Karpas-422 (cell line): Measurements from ENCODE around the gene WFDC12. TPM values are rescaled to one million over a fixed set of nuclear protein-coding genes. Genes with fewer than 3 reads are reported as not detected.

Experiments used
- DNase-seq: peaks from one replicate; pipeline ENCODE4 v3.0.0-alpha.2; 2015
- H2AFZ ChIP-seq: fragments of 200-600 bp; sonication (generic); 2 replicates; pipeline ENCODE4 v1.6.1; 2014; ENCODE audit warnings: antibody characterized with exemption, low read length, mixed read lengths
- H3K27ac ChIP-seq: fragments of 200-600 bp; sonication (generic); 2 replicates; pipeline ENCODE4 v1.5.1; 2014; ENCODE audit warnings: mild to moderate bottlenecking, low read length, moderate library complexity
- H3K27me3 ChIP-seq: fragments of 200-600 bp; sonication (generic); 2 replicates; pipeline ENCODE4 v1.6.1; 2014; ENCODE audit warnings: low read length, mixed read lengths
- H3K36me3 ChIP-seq: fragments of 200-600 bp; sonication (generic); 2 replicates; pipeline ENCODE4 v1.6.1; 2014; ENCODE audit warnings: low read length, mixed read lengths; ENCODE audit not compliant: insufficient read depth
- H3K4me1 ChIP-seq: fragments of 200-600 bp; sonication (generic); 2 replicates; pipeline ENCODE4 v1.6.1; 2014; ENCODE audit warnings: mild to moderate bottlenecking, low read length, mixed read lengths
- H3K4me2 ChIP-seq: fragments of 200-600 bp; sonication (generic); 2 replicates; pipeline ENCODE4 v1.6.1; 2014; ENCODE audit warnings: low read length, low read depth, mild to moderate bottlenecking; ENCODE audit not compliant: poor library complexity, severe bottlenecking
- H3K4me3 ChIP-seq: fragments of 200-600 bp; sonication (generic); 2 replicates; pipeline ENCODE4 v1.5.1; 2014; ENCODE audit warnings: mild to moderate bottlenecking, antibody characterized with exemption, low read length, mixed read lengths
- H3K79me2 ChIP-seq: fragments of 200-600 bp; sonication (generic); 2 replicates; pipeline ENCODE4 v1.6.1; 2014; ENCODE audit warnings: mild to moderate bottlenecking, low read length, mixed read lengths
- H3K9ac ChIP-seq: fragments of 200-600 bp; sonication (generic); 2 replicates; pipeline ENCODE4 v1.6.0; 2014; ENCODE audit warnings: low read length
- H3K9me2 ChIP-seq: fragments of 200-600 bp; sonication (generic), shearing (Covaris generic); replicated peaks from 2 replicates; pipeline ENCODE4 v1.6.0; 2014; ENCODE audit warnings: mild to moderate bottlenecking, low read length, moderate library complexity; ENCODE audit not compliant: insufficient read depth
- H3K9me3 ChIP-seq: fragments of 300-700, 200-600 bp; sonication (generic); 2 replicates; pipeline ENCODE4 v1.6.1; 2014; ENCODE audit warnings: low read length, mixed read lengths
- H4K20me1 ChIP-seq: fragments of 200-600 bp; sonication (generic); 2 replicates; pipeline ENCODE4 v1.6.1; 2014; ENCODE audit warnings: mild to moderate bottlenecking, antibody characterized with exemption, low read length, low read depth; ENCODE audit not compliant: insufficient read depth
- total RNA-seq: library from RNA; depleted of rRNA; stranded (reverse); fragments of >200 nt; shearing (Covaris generic); gene quantifications from 2 replicates; pipeline ENCODE4 v1.2.3, GENCODE V29; 2014; ENCODE audit warnings: low replicate concordance

The WFDC12 gene
- total RNA-seq, 1 experiment from 2014 or later: not detected

DNA sequence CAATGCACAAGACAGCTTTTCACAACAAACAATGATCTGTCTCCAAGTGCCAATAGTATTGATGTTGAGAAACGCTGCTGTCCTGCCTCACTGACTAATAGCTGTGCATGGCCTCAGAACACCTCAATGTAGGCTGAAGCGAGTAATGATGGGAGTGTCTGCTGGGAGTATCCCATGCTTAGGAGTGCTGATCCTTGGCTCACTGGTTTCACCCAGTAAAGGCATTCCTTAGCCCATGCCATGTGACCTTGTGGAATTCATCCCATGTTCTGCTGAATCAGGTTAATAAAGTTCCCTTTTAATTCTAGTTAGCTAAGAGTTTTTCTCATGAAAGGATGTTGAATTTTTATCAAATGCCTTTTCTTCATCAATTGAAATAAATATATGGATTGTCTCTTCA lies 3.8 kb upstream of the WFDC12 start:
- Histone ChIP-seq H3K27me3 (0 out of 2 replicates have a peak, but pooled peaks cover 2% of the 10 kb centered on the region), H3K4me3 (no peak overlapping the region), H3K36me3 (no peaks in the 10 kb centered on the region), H3K9me2 (no peaks in the 10 kb centered on the region), H3K79me2 (no peaks in the 10 kb centered on the region), H4K20me1 (no peaks in the 10 kb centered on the region), H3K9ac (no peak overlapping the region), H3K9me3 (no peaks in the 10 kb centered on the region), H3K4me2 (no peak overlapping the region), H2AFZ (no peak overlapping the region), H3K4me1 (no peaks in the 10 kb centered on the region), H3K27ac (no peak overlapping the region)
- no peak for DNase-seq

DNA sequence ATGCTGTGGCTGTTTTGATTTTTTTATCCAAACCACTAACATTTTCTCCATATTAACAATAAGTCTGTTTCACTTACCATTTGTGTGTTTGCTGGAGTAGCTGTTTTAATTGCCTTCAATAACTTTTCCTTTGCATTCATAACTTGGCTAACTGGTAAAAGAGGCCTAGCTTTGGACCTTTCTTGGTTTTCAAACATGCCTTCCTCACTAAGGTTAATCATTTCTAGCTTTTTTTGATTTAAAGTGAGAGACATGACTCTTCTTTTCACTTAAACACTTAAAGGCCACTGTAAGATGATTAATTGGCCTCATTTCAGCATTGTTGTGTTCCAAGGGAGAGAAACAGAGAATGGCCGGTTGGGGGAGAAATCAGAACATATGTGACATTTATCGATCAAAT lies 2.9 kb downstream of the WFDC12 start:
- no peak for DNase-seq
- Histone ChIP-seq H3K4me3 (no peak overlapping the region), H3K9ac (no peak overlapping the region), H3K4me1 (no peaks in the 10 kb centered on the region), H3K79me2 (no peaks in the 10 kb centered on the region), H3K9me2 (no peaks in the 10 kb centered on the region), H3K36me3 (no peaks in the 10 kb centered on the region), H3K27ac (no peak overlapping the region), H2AFZ (no peak overlapping the region), H3K9me3 (no peaks in the 10 kb centered on the region), H4K20me1 (no peaks in the 10 kb centered on the region), H3K4me2 (no peak overlapping the region), H3K27me3 (0 out of 2 replicates have a peak, but pooled peaks cover 2% of the 10 kb centered on the region)

DNA sequence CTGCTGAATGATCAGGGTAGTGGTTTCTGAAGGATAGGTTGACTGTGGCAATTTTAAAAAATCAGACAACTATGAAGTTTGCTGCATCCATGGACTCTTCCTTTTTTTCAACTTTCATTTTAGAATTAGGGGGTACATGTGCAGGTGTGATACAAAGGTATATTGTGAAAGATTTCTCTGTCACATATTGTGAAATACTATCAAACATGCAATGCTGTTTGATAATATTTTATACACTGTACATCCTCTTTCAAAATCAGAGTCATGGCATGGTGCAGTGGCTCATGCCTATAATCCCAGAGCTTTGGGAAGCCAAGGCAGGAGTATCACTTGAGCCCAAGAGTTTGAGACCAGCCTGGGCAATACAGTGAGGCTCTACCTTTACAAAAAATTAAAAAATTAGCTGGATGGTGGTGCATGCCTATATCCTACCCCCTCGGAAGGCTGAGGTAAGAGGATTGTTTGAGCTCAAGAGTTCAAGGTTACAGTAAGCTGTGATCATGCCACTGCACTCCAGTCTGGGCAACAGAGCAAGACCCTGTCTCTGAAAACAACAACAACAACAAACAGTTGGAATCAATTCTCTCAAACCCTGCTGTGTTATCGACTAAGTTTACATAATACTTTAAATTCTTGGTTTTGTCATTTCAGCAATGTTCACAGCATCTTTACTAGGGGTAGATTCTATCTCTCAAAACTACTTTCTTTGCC lies 4.6 kb downstream of the WFDC12 start:
- Histone ChIP-seq H3K36me3 (no peaks in the 10 kb centered on the region), H4K20me1 (no peaks in the 10 kb centered on the region), H3K4me2 (no peak overlapping the region), H3K27me3 (no peaks in the 10 kb centered on the region), H3K4me1 (peaks cover 4% of the 10 kb centered on the region), H3K9me3 (no peaks in the 10 kb centered on the region), H3K9me2 (no peaks in the 10 kb centered on the region), H3K4me3 (no peak overlapping the region), H3K9ac (no peak overlapping the region), H3K79me2 (no peaks in the 10 kb centered on the region), H3K27ac (no peak overlapping the region), H2AFZ (no peak overlapping the region)
- no peak for DNase-seq

DNA sequence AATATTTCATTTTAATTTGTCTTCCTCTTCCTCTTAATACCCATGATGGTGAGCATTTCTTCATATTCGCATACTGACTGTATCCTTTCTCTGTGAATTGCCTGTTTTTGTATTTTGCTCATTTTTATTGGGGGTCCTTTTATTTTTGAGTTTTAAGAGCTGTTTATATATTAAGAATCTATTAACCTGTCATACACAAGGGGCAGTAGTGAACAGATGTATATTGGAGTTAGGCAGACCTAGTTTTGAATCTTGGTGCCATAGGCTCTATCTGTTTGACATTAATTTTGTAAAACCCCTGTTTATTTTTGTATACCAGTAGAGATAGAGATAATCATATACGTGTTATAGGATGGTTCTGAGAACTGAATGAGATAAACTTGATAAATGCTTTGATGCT lies 6.2 kb downstream of the WFDC12 start:
- H3K36me3 ChIP-seq: no peaks in the 10 kb centered on the region
- no peaks in the 10 kb centered on the region for H3K79me2 ChIP-seq
- no peak overlapping the region for H3K4me3 ChIP-seq
- no peaks in the 10 kb centered on the region for H3K9me3 ChIP-seq
- H3K27me3 ChIP-seq: no peaks in the 10 kb centered on the region
- no peak overlapping the region for H3K4me2 ChIP-seq
- no peak overlapping the region for H3K27ac ChIP-seq
- H2AFZ ChIP-seq: no peak overlapping the region
- no peak for DNase-seq
- H4K20me1 ChIP-seq: no peaks in the 10 kb centered on the region
- no peak overlapping the region for H3K9ac ChIP-seq
- H3K9me2 ChIP-seq: no peaks in the 10 kb centered on the region
- peaks cover 4% of the 10 kb centered on the region for H3K4me1 ChIP-seq

DNA sequence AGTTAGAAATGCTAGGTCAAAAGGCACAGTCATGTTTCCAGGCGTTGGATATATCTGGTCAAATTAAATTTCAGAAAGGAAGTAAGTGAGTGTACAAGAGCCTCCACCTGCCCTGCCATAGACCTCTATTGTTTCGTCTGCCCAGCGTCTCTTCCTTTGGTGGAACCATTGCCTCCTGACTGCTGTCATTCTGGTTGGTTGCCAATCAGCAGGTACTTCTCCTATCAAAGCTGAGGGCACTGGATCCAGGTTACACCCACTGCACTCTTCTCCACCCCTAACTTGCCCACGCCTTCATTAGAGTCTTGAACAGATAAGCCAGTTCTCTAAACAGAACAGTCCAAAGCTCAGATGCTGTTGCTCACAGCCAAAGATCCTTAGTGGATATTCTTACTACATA lies 6.7 kb downstream of the WFDC12 start:
- no peak overlapping the region for H3K9ac ChIP-seq

DNA sequence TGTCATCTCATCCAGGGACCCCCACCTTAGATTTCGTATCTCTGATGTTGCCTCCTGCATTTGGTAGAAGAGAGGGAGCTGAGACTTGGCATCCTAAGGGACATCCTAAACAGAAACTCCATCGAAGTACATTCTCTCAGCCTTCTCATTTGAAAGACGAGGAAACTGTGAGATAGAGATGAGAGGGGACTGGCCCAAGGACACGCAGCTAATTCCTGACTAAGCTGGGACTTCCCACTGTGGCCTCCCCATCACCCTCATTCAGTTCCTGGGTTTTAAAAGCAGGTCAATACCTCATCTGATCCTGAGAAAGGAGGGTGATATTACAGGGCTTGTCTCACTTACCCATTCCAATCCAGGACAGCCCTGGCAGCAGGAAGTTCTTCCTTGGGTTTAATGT lies 8.4 kb downstream of the WFDC12 start:
- no peaks in the 10 kb centered on the region for H3K9me2 ChIP-seq
- no peaks in the 10 kb centered on the region for H3K79me2 ChIP-seq
- H2AFZ ChIP-seq: no peak overlapping the region
- no peak overlapping the region for H3K9ac ChIP-seq
- H4K20me1 ChIP-seq: no peaks in the 10 kb centered on the region
- no peaks in the 10 kb centered on the region for H3K36me3 ChIP-seq
- H3K9me3 ChIP-seq: no peaks in the 10 kb centered on the region
- no peak overlapping the region for H3K27ac ChIP-seq
- H3K4me3 ChIP-seq: no peak overlapping the region
- no peaks in the 10 kb centered on the region for H3K27me3 ChIP-seq
- H3K4me1 ChIP-seq: peaks cover 4% of the 10 kb centered on the region
- DNase-seq: no peak
- H3K4me2 ChIP-seq: no peak overlapping the region

More for the DNA sequence above, 6.7 kb downstream of the WFDC12 start:
- Histone ChIP-seq H3K36me3 (no peaks in the 10 kb centered on the region), H2AFZ (no peak overlapping the region), H4K20me1 (no peaks in the 10 kb centered on the region), H3K4me2 (no peak overlapping the region), H3K79me2 (no peaks in the 10 kb centered on the region), H3K27me3 (no peaks in the 10 kb centered on the region), H3K4me1 (peaks cover 4% of the 10 kb centered on the region), H3K9me2 (no peaks in the 10 kb centered on the region), H3K9me3 (no peaks in the 10 kb centered on the region), H3K27ac (no peak overlapping the region), H3K4me3 (no peak overlapping the region)
- DNase-seq: peak; percentile 55

DNA sequence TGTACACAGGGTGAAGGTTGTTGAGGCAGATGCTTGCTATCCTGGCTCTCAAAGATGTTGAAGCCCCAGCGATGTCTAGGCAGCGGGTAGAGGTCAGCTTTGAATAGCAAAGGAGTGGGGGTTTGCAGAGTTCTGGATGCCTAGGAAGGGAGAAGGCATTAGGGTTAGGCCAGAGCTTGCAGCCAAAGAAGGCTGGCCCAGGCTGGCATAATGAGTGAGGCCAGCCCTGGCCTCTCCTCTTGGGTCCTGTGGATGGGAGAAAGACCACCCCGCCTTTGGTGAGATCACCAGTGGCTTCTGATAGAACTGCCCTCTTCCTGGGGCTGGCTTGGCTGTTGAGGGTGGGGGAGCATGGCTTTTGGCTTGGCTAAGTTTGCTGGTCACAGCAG lies 8.9 kb downstream of the WFDC12 start:
- DNase-seq: no peak
- Histone ChIP-seq H4K20me1 (no peaks in the 10 kb centered on the region), H3K4me3 (no peak overlapping the region), H3K9ac (no peak overlapping the region), H3K27ac (no peak overlapping the region), H3K9me2 (no peaks in the 10 kb centered on the region), H3K27me3 (no peaks in the 10 kb centered on the region), H2AFZ (no peak overlapping the region), H3K9me3 (no peaks in the 10 kb centered on the region), H3K36me3 (no peaks in the 10 kb centered on the region), H3K4me1 (peaks cover 4% of the 10 kb centered on the region), H3K79me2 (no peaks in the 10 kb centered on the region), H3K4me2 (no peak overlapping the region)

DNA sequence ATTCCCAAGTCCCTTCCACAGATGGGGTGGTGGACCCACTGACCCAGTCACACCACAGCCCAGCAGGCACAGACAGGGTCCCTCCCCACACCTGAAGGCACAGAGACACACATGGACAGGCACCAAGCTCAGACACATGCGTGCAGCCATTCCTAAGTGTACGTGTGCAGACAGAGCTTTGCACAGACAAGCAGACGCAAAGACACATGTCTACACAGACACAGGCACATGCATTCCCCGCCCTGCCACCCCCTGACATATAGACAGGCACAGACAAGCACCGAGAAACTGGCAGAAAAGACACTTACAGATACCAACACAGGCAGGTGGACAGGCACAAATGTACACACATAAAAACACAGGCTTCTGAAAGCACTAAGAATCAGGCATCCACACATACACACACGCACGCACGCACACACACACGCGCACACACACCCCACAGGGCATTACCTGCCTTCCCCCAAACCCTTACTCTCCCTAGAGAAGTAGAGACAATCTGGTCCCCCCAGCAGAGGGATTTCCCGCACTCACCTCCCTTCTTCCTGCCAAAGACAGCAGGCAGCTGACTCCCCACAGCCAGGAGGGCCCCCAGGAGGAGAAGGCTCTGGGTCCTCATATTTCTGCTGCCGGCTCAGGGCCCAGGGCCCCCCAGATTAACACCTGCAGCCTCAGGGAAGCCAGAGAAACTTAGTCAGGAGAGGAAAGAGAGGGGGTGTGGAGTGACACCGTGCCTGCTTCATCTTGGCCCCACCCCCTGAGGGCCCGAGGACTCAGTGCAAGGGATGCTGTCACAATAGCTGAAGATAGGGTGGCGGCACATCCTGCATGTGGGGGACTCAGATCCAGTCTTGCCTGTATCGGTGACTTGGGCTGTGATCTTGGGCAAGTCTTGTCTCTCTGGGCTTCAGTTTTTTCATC lies 9.5 kb downstream of the WFDC12 start, which contains the start of gene WFDC5:
TSS of gene WFDC5 (minus strand) at position 710 of the 921 bp plus-strand sequence. CDS start at position 619, 91 bp downstream.
- H4K20me1 ChIP-seq: no peaks in the 10 kb centered on the region
- H3K4me1 ChIP-seq: peaks cover 4% of the 10 kb centered on the region
- no peaks in the 10 kb centered on the region for H3K27me3 ChIP-seq
- H3K4me2 ChIP-seq: no peak within 1 kb of the TSS
- no peaks in the 10 kb centered on the region for H3K9me3 ChIP-seq
- no peak within 1 kb of the TSS for H2AFZ ChIP-seq
- H3K27ac ChIP-seq: no peak within 1 kb of the TSS
- peak; percentile 52 for DNase-seq
- H3K9me2 ChIP-seq: no peaks in the 10 kb centered on the region
- no peak within 1 kb of the TSS for H3K9ac ChIP-seq
- H3K4me3 ChIP-seq: no peak within 1 kb of the TSS
- H3K36me3 ChIP-seq: no peaks in the 10 kb centered on the region
- H3K79me2 ChIP-seq: no peaks in the 10 kb centered on the region
